OCI-LY3 (cell line): Measurements from ENCODE around the gene SURF2.

Source experiments
- H2AFZ ChIP-seq: fragments of 200-600, 300-600 bp; shearing (Covaris generic); 2 replicates; pipeline ENCODE4 v1.6.0; 2014; ENCODE audit warnings: antibody characterized with exemption, low read depth, low read length
- H3K27ac ChIP-seq: fragments of 200-600, 300-600 bp; sonication (generic); 2 replicates; pipeline ENCODE4 v1.5.1; 2014; ENCODE audit warnings: mild to moderate bottlenecking, low read length, moderate library complexity, mixed read lengths
- H3K27me3 ChIP-seq: fragments of 200-600, 300-600 bp; sonication (generic); 2 replicates; pipeline ENCODE4 v1.6.1; 2014; ENCODE audit warnings: low read depth, low read length, mixed read lengths
- H3K36me3 ChIP-seq: fragments of 200-600, 300-600 bp; sonication (generic); replicated peaks from 2 replicates; pipeline ENCODE3; 2014; ENCODE audit warnings: low read depth, low read length, mixed read lengths
- H3K4me1 ChIP-seq: fragments of 300-600, 200-600 bp; sonication (generic); 2 replicates; pipeline ENCODE4 v1.6.1; 2014; ENCODE audit warnings: low read length, mixed read lengths
- H3K4me2 ChIP-seq: fragments of 200-600, 300-600 bp; sonication (generic); 2 replicates; pipeline ENCODE4 v1.6.1; 2014; ENCODE audit warnings: low read length, mixed read lengths
- H3K4me3 ChIP-seq: fragments of 300-600, 200-600 bp; sonication (generic); 2 replicates; pipeline ENCODE4 v1.5.1; 2014; ENCODE audit warnings: antibody characterized with exemption, mild to moderate bottlenecking, low read length, moderate library complexity
- H3K79me2 ChIP-seq: fragments of 300-600, 200-600 bp; shearing (Covaris generic); 2 replicates; pipeline ENCODE4 v1.6.1; 2014; ENCODE audit warnings: mild to moderate bottlenecking, low read length, mixed read lengths
- H3K9ac ChIP-seq: fragments of 300-600, 200-600 bp; shearing (Covaris generic); 2 replicates; pipeline ENCODE4 v1.6.0; 2014; ENCODE audit warnings: mild to moderate bottlenecking, low read length, moderate library complexity
- H3K9me3 ChIP-seq: fragments of 200-600, 300-600 bp; shearing (Covaris generic); 2 replicates; pipeline ENCODE4 v1.6.1; 2014; ENCODE audit warnings: low read length, mixed read lengths; ENCODE audit not compliant: insufficient read depth
- H4K20me1 ChIP-seq: fragments of 200-600, 300-600 bp; sonication (generic); 2 replicates; pipeline ENCODE4 v1.6.1; 2016; ENCODE audit warnings: low read length, mixed read lengths; ENCODE audit not compliant: insufficient read depth
- EZH2phosphoT487 ChIP-seq: fragments of 200-600 bp; shearing (Covaris generic); IDR thresholded peaks from 2 replicates; pipeline ENCODE4 v1.6.1; 2018; ENCODE audit warnings: antibody characterized with exemption, mixed run types, low read depth
- TF ChIP-seq, protein P1 (sequence below): fragments of 200-600, 300-600 bp; sonication (generic); IDR thresholded peaks from 2 replicates; pipeline ENCODE4 v1.5.1; 2014; ENCODE audit warnings: antibody characterized with exemption, low read length, low read depth

SURF2 gene

DNA sequence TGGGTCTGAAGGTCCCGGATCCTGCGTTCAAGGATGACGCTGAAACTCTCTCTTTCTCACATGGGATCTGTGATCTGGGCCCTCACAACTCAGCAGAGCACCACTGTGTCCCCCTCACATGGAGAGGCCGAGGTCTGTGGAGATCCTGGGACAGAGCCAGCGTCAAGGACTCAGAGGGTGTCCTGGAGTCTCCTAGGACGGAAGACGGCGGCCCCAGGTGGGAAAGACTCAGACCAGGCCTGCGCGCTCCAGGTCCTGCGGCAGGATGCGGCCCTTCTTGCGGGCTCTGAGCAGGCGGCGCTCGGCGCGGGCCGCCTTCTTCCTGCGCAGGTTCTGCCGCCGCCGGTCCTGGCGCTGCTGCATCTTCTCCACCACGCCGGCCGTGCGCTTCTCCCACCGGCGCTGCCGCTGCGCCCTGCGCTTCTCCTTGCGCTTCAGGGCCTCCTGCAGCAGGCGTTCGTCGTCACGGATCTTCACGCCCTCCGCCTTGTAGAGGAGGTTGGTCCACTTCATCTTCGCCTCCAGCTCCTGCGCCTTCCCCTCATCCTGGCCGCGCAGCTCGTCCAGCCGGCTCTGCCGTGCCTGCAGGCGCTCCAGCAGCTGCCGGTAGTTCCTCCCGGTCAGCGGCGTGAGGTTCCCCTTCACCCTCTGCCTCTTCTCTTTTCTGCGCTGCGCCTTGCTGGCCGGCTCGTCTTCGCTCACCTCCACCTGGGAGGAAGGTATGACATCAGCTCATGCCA lies 24.5 kb upstream of the SURF2 start:
- no peak overlapping the region for H3K27ac ChIP-seq
- no peak for TF ChIP-seq EZH2phosphoT487
- TF ChIP-seq, protein P1, sequence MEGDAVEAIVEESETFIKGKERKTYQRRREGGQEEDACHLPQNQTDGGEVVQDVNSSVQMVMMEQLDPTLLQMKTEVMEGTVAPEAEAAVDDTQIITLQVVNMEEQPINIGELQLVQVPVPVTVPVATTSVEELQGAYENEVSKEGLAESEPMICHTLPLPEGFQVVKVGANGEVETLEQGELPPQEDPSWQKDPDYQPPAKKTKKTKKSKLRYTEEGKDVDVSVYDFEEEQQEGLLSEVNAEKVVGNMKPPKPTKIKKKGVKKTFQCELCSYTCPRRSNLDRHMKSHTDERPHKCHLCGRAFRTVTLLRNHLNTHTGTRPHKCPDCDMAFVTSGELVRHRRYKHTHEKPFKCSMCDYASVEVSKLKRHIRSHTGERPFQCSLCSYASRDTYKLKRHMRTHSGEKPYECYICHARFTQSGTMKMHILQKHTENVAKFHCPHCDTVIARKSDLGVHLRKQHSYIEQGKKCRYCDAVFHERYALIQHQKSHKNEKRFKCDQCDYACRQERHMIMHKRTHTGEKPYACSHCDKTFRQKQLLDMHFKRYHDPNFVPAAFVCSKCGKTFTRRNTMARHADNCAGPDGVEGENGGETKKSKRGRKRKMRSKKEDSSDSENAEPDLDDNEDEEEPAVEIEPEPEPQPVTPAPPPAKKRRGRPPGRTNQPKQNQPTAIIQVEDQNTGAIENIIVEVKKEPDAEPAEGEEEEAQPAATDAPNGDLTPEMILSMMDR: no peak
- no peak overlapping the region for H2AFZ ChIP-seq
- no peak overlapping the region for H3K4me3 ChIP-seq
- H3K9me3 ChIP-seq: no peaks in the 10 kb centered on the region
- H3K4me2 ChIP-seq: no peak overlapping the region
- peaks cover 6% of the 10 kb centered on the region; the same call in 1 of the 2 replicates for H4K20me1 ChIP-seq
- H3K4me1 ChIP-seq: peaks cover 13% of the 10 kb centered on the region
- H3K79me2 ChIP-seq: peaks cover 30% of the 10 kb centered on the region
- H3K27me3 ChIP-seq: no peaks in the 10 kb centered on the region
- H3K36me3 ChIP-seq: peaks cover 50% of the 10 kb centered on the region
- no peak overlapping the region for H3K9ac ChIP-seq

DNA sequence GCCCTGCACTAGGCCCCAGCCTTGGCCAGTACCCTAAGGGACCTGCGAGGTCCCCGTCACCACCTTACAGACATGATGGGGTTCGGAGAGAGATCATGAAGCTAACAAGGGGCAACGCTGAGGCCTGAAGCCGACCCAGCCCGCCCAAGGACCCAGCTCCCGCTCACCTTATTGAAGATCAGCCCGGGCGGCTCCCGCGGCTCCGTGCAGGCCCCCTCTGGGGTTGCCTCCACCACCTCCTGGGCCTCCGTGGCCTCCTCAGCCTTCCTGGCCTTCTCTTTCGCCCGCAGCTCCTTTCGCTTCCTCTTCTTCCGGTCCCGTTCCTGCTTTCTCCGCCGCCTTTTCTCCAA lies 24.0 kb upstream of the SURF2 start:
- Histone ChIP-seq H2AFZ (no peak overlapping the region), H3K27ac (no peak overlapping the region), H3K4me2 (no peak overlapping the region), H3K4me3 (no peak overlapping the region), H3K79me2 (peaks cover 30% of the 10 kb centered on the region), H3K9me3 (no peaks in the 10 kb centered on the region), H3K27me3 (no peaks in the 10 kb centered on the region), H4K20me1 (peaks cover 6% of the 10 kb centered on the region; the same call in 1 of the 2 replicates), H3K36me3 (peaks cover 50% of the 10 kb centered on the region), H3K4me1 (peaks cover 15% of the 10 kb centered on the region), H3K9ac (no peak overlapping the region)
- no peak for TF ChIP-seq EZH2phosphoT487
- TF ChIP-seq, protein P1: no peak

DNA sequence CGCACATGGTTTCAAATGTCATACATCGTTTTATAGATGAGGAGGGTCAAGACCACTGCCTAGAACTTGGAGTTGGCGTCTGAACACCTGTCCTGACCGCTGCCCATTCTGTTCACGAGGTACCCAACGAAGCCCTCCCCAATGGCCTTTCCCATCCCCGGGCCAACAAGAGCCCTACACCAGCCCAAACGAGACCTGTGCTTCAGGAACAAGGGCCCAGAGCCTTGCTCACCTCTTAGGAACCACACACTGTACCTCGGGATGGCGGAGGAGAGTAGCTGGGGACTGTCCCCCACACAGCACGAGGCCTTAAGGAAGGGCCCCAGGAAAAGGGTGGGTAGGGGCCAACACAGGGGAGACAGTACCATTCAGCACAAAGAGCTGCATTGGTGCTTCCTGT lies 23.3 kb upstream of the SURF2 start:
- no peak overlapping the region for H3K27ac ChIP-seq
- no peak overlapping the region for H2AFZ ChIP-seq
- no peaks in the 10 kb centered on the region for H3K27me3 ChIP-seq
- H3K4me2 ChIP-seq: no peak overlapping the region
- TF ChIP-seq, protein P1: no peak
- TF ChIP-seq EZH2phosphoT487: no peak
- H3K79me2 ChIP-seq: peaks cover 30% of the 10 kb centered on the region
- no peak overlapping the region for H3K9ac ChIP-seq
- H4K20me1 ChIP-seq: peaks cover 6% of the 10 kb centered on the region; the same call in 1 of the 2 replicates
- peaks cover 48% of the 10 kb centered on the region for H3K36me3 ChIP-seq
- peaks cover 15% of the 10 kb centered on the region for H3K4me1 ChIP-seq
- H3K4me3 ChIP-seq: no peak overlapping the region
- H3K9me3 ChIP-seq: no peaks in the 10 kb centered on the region

DNA sequence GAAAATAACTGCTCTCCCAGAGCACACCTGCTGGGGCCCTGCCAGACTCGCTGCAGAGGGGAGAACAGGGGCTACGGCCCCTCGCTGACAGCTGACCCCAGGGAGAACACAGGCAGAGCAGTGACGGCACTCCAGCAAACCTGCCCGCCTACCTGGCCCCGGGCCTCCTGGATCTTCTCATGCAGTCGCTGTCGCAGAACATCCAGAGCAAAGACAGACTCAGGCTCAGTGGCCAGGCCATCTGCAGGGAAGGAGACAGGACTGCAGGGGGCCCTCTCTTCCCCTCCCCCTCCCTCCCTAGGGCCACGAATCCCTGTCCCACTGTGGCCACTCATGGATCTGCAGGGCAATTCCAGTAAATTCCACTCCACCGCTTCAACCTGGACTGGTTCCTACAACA lies 22.8 kb upstream of the SURF2 start:
- H3K9me3 ChIP-seq: no peaks in the 10 kb centered on the region
- H3K4me3 ChIP-seq: no peak overlapping the region
- H3K79me2 ChIP-seq: peaks cover 30% of the 10 kb centered on the region
- no peak overlapping the region for H2AFZ ChIP-seq
- peaks cover 15% of the 10 kb centered on the region for H3K4me1 ChIP-seq
- TF ChIP-seq EZH2phosphoT487: no peak
- TF ChIP-seq, protein P1: no peak
- peaks cover 6% of the 10 kb centered on the region; the same call in 1 of the 2 replicates for H4K20me1 ChIP-seq
- no peak overlapping the region for H3K4me2 ChIP-seq
- no peaks in the 10 kb centered on the region for H3K27me3 ChIP-seq
- H3K9ac ChIP-seq: no peak overlapping the region
- H3K27ac ChIP-seq: no peak overlapping the region
- H3K36me3 ChIP-seq: peaks cover 44% of the 10 kb centered on the region
